ENCODE data around the gene FBXO24. TPM values are rescaled to one million over a fixed set of nuclear protein-coding genes. Genes with fewer than 3 reads are reported as not detected.

The FBXO24 gene
- total and polyA plus RNA-seq, 9 donors: 0.33 to 2.2 (median 0.63) TPM

GRCh38 chr7:100582041-100582579 is 4.0 kb upstream of the FBXO24 start:
- no peak for TF ChIP-seq POLR2A (IDR thresholded peaks at IDR 0.05)
- TF ChIP-seq CTCF (IDR thresholded peaks at IDR 0.05): no peak
- TF ChIP-seq EP300 (IDR thresholded peaks at IDR 0.05): no peak
- H3K9me3 ChIP-seq: no peaks in the 10 kb centered on the region
- peak in 3 of 5 donors; percentile 37 to 46 (median 40) for DNase-seq
- 65 to 79% (median 76%) methylated on average over 15 to 20 of the region's 20 CpGs for WGBS, 3 donors
- H3K4me3 ChIP-seq: no peak overlapping the region
- H3K4me1 ChIP-seq (ENCODE audit: insufficient read depth): peaks cover 14% of the 10 kb centered on the region
- H3K36me3 ChIP-seq: no peaks in the 10 kb centered on the region
- intact Hi-C loops (cut with DNase I): loop anchor here in 1 of 4 donors (5.0 to 10.0 kb wide), 2 partner anchors 100 to 273 kb away; partner anchors contain the start of gene SLC12A9
- no peak overlapping the region for H3K27ac ChIP-seq
- no peaks in the 10 kb centered on the region for H3K27me3 ChIP-seq

GRCh38 chr7:100582650-100583049 is 3.5 kb upstream of the FBXO24 start:
- H3K36me3 ChIP-seq: no peaks in the 10 kb centered on the region
- intact Hi-C loops (cut with DNase I): loop anchor here in 1 of 4 donors (5.0 to 10.0 kb wide), 2 partner anchors 100 to 272 kb away; partner anchors contain the start of gene SLC12A9
- peak in 1 of 5 donors; percentile 35 for DNase-seq
- TF ChIP-seq POLR2A (IDR thresholded peaks at IDR 0.05) (no peak), CTCF (IDR thresholded peaks at IDR 0.05) (no peak), EP300 (IDR thresholded peaks at IDR 0.05) (no peak)
- H3K27ac ChIP-seq: peak overlapping the region in 1 of 2 donors; percentile 26
- H3K4me3 ChIP-seq: no peak overlapping the region
- H3K4me1 ChIP-seq (ENCODE audit: insufficient read depth): peaks cover 14% of the 10 kb centered on the region
- WGBS, 3 donors: 42 to 55% (median 42%) methylated on average over 11 of the region's 11 CpGs
- H3K9me3 ChIP-seq: no peaks in the 10 kb centered on the region
- no peaks in the 10 kb centered on the region for H3K27me3 ChIP-seq

- no peaks in the 10 kb centered on the region for H3K9me3 ChIP-seq
- no peaks in the 10 kb centered on the region for H3K27me3 ChIP-seq
- H3K4me3 ChIP-seq: no peak overlapping the region
- peaks cover 14% of the 10 kb centered on the region for H3K4me1 ChIP-seq (ENCODE audit: insufficient read depth)
- no peaks in the 10 kb centered on the region for H3K36me3 ChIP-seq
- TF ChIP-seq EP300 (IDR thresholded peaks at IDR 0.05): no peak
- TF ChIP-seq CTCF (IDR thresholded peaks at IDR 0.05): no peak
- DNase-seq: peak in 3 of 5 donors; percentile 41 to 66 (median 51)
- peak overlapping the region; percentile 62 to 86 for H3K27ac ChIP-seq
- intact Hi-C loops (cut with DNase I): loop anchor here in 1 of 4 donors (5.0 to 10.0 kb wide), 2 partner anchors 99 to 271 kb away; partner anchors contain the start of gene SLC12A9
- 23 to 31% (median 28%) methylated on average over 23 of the region's 23 CpGs for WGBS, 3 donors
These were observed 2.7 kb upstream of the FBXO24 start for GRCh38 chr7:100583132-100584053.

- Histone ChIP-seq H3K36me3 (no peaks in the 10 kb centered on the region), H3K4me3 (peak overlapping the region; percentile 80), H3K9me3 (no peaks in the 10 kb centered on the region), H3K27me3 (no peaks in the 10 kb centered on the region), H3K27ac (peak overlapping the region; percentile 62 to 86), H3K4me1 (ENCODE audit: insufficient read depth) (peaks cover 14% of the 10 kb centered on the region)
- DNase-seq: peak in 3 of 5 donors; percentile 29 to 45 (median 39)
- TF ChIP-seq EP300 (IDR thresholded peaks at IDR 0.05) (no peak), CTCF (IDR thresholded peaks at IDR 0.05) (no peak), POLR2A (IDR thresholded peaks at IDR 0.05) (no peak)
- WGBS, 3 donors: 23 to 29% (median 23%) methylated on average over 15 of the region's 15 CpGs
- intact Hi-C loops (cut with DNase I): loop anchor here in 1 of 4 donors (5.0 to 10.0 kb wide), 2 partner anchors 98 to 271 kb away; partner anchors contain the start of gene SLC12A9
These were observed 2.0 kb upstream of the FBXO24 start for GRCh38 chr7:100584054-100584682.
